GM18520 (cell line): Measurements from ENCODE around the gene MED23.

Source experiments
- ATAC-seq: cut with Tn5 transposase; IDR thresholded peaks from one replicate; pipeline ENCODE4 v1.9.1; 2021; ENCODE audit not compliant: unreplicated experiment

The MED23 gene

DNA sequence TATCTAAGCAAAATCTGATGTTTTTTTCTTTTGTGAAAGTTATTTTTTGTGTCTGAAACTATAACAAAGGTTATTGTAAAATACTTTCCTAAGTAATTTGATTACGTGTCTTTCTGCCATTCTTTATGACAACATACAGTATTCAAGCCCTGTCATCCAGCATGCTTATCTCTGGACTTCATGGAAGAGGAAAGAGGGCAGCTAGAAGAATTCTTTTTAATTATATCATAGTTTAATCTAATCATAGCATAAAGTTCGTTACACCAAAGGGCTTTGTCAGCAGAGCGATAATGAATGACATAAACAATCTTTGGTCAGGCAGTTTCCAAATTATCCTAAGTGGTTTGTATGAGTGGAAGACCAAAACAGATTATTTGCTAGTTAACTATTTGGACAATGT, 12.5 kb upstream of the MED23 start:
- ATAC-seq: no peak

DNA sequence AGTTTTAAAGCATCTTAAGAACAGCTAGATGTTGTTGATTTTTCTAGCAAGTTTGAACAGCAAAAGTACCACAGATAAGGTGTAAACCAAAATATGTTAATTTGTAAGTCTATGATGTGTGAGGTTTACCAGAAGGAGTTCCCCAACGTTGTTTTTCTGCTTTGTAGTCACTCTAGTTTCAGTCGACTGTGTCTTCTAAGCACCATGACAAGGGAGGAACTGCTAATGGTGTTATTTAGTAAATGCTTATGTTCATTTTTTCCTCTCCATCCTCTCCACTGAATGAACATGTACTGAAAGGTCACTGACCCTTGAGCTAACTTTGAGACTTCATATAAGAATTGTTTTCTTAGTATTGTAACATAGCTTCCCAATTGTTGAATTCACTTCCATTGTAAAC, 12.1 kb upstream of the MED23 start:
- peak; percentile 97 for ATAC-seq

DNA sequence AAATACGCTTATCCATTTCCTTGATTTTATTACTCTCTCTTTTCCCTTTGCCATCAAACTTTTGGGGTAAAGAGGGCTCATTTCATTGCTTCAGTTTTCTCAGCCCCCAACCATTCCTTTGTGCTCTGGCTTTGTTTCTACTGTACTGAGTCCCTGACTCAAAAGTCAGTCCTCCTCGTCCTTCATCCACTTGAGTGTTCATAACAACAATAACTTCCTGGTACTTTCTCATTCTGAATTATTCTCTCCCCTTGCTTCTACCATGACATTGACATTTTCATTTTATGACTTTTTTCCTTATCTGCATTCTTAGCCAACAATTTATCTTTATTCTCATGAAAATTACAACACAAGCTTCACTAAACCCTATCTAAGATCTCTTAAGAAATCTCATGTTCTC, 10.0 kb upstream of the MED23 start:
- no peak for ATAC-seq

DNA sequence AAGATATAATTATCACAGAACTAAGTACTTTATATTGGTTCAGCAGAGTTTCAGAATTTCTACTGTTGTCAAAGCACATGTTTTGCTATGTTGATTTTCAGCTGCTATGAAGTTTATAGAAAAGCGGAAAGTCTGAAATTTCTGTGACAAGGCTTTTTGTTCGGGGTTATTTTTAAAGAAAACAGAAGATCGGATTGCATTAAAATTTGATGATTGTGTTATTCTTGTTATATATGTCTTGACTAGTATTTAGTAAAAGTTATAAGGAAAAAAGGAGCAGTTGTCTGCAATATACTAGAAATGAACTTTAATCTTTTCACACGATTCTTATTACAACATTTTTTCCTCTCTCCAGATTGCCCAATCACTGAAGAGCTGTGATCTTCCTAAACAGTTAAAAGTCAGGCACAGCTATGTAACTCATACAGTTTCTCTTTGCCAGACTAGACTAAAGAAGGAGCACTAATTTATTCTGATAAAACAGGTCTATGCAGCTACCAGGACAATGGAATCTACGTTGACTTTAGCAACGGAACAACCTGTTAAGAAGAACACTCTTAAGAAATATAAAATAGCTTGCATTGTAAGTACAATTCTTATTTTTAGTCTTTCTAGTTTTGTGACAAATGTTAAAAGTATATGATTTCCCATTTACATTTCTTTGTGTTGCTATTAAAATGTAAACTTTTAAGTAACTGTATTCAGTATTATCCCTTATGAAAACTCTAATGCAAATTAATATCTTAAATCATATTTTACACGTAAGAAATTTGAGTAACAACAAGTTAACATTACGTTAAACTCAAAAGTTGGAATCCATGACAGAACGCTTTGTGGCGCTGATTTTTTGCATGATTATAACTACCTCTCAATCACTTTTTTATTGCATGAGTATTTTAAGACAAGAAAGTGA, 9.1 kb upstream of the MED23 start, which contains the start of gene ENPP3:
ENPP3 (plus strand) TSS at position 423 of the 913 bp plus-strand sequence; CDS start at position 506, 83 bp downstream.
- no peak for ATAC-seq

DNA sequence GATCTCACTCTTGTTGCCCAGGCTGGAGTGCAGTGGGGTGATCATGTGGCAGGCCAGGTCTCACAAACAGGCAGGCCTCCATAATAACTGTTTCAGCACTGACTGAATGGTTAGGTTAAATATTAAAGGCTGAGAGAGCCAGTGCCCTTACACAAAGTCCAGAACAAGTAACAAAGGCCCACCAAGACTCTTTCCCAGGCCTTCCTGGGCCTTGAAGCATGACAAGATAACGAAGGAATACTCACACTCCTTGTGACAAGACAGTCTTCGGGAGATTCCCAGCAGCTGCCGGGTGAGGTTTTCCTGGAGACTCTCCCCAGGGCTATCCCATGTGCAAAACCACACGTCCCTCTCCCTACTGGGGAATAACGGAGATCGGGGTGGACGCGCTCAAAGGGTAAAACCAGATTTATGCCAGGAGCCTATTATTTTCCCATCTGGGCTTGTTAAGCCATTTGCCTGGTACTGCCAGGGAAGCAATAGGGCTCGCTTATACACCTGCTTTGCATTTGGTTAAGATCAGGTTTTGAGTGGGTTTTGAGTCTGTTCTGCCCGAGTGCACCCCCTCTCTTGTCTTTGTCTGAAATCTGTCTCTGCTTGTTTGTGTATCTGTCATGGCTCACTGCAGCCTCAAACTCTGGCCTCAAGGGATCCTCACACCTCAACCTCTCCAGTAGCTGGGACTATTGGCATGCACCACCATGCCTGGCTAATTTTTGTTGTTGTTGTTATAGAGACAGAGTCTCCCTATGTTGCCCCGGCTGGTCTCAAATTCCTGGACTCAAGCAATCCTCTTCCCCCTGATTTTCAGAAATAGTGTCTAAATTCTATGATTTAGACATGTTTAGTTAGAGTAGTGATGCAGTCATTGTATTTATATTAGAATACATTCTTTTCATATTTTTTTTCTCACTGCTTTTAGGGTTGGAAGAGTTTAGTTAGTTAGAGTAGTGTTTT, 7.6 kb upstream of the MED23 start:
- ATAC-seq: peak; percentile 35

DNA sequence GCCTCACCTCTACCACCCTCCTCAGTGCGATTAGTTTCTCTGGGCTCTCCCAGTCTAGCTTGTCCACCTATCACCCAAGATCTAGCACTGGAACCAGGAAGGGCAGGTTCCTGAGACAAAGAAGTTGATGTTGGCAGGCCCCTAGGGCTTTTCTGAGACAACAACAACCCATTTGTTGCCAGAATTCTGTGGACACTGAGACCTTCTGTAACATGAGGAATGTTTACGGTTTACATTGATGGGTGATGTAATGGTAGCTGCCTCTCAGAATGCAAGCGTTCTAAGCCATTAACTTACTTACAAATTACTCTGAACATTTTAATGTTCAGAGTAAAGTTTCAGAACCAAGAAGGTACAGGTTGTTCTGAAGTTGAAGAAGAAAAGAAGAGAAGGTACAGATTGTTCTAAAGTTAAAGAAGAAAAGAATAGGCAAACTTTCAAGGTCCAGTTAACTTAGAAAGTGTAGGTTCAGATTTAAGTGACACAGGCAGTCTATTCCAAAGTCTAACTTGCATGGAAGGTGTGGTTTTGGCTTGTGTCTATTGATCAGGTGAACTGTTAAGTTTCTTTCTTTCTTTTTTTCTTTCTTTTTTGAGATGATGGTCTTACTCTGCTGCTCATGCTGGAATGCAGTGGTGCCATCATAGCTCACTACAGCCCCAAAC, 3.7 kb upstream of the MED23 start:
- no peak for ATAC-seq

DNA sequence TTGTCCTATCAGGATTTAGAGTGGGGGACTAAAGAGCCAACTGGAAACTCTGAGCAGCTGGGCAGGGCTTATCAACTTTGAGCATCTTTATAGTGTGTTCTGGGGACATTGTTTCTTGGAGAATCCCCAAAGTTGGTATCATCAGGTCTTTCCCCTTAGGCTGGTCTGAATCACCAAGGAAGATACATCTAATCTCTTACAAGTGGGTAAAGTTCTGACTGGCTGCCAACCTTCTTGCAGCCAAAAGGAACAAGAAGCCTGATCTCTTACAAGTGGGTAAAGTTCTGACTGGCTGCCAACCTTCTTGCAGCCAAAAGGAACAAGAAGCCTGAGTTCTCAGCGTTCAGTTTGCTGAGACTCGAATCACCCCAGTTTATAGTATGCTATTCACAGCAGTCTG, 1.6 kb upstream of the MED23 start:
- no peak for ATAC-seq

DNA sequence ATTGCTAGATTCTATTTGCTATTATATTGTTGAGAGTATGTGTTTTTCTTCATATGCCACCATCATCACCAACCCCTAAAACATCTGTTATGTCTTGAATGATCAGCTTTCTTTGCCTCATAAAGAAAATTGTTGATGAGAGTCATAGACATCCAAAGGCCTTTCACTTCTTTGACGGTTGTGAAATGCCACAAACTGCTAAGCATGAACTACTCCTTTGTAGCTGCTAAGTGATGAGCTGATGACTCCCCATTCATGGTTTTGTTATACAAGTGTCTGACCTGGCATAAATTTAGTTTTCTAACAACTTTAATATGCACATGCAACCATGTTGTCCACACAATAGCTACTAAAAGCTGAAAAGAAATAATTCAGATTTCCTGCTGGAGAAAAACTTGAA, 684 bp upstream of the MED23 start:
- ATAC-seq: no peak

DNA sequence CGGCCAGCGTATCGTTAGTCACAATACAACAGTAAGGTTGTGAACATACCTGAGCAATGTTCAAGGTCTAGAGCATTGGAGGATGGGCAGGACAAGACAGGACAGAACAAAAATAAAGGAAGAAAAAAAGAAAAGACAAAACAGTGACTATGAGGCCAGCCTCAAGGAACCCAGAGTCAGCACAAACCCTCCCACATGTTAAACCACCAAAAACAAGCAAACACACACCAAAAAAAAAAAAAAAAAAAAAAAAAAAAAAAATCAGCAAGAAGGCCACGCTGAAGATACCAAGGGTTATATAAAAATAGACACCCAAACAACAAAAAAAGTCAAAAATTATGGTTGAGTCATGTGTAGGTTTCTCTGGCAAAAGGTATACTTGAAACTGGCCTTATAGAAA, 12.8 kb downstream of the MED23 start:
- no peak for ATAC-seq

DNA sequence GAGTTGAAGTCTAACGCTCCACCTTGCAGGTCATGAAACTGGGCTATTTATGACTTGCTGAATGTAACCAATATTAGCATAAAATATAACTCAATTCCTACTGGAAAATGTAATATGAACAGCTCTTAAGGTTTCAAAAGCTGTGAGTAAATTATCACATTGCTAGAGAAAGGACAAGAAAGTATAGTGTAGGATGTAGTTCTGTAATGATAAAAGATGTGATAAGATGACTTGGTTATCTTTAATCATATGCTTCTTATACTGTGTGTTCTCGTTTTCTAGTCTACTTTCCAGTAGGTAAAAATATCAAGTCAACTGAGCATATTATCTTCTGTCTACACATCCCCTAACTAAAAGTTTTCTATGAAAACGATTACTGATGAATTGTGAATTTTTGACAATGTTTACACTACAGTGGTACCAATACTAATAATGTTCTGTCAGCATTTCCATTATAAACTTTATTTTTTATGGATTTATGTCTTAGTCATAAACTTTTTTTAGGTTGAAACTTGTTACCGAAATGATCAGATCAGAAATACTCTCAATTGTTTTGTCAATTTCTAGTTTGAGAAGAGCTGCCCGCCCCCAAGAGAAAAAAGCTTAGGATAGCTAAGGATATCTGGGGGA, 14.6 kb downstream of the MED23 start:
- no peak for ATAC-seq

DNA sequence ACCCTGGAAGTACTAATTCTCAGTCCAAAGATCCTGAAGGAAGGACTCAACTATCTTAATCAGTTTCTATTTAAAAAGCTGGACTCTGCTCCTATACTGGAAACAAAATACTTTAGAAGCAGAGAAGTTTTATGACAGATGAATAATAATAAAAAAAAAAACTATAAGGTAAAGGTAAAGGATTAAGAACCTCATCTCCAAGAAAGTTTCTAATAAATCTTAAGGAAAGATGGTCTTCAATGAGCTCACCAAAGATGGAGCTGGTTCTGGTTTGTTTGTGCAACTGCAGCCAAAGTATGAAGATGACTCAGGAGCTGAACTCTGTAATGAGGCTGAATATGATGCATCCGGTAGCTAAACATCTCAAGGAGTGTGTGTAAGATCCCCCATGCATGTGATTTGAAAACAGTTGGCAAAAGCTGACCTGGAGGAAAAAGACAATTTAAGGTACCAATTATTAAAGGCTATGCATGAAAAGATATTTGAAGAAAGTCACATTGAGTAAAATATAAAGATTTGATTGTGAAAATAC, 25.2 kb downstream of the MED23 start:
- no peak for ATAC-seq

DNA sequence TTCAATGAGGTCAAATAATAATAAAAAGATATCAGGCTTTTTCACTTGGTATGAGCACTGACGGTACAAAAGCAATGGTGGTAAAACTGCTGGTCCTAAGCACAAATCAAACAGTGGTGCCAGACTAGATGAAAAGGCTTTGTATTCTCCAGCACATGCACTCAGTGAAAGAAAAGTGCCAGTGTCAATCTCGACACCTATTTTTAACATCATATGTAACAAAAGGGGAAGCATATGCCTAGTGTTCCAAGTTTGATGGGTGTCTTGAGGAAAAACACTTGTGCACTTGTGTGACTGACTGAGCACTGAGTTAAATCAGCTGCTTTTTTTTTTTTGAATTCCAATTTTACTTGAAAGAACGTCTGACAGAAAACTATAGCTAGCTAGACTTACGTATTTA, 27.3 kb downstream of the MED23 start:
- ATAC-seq: no peak

DNA sequence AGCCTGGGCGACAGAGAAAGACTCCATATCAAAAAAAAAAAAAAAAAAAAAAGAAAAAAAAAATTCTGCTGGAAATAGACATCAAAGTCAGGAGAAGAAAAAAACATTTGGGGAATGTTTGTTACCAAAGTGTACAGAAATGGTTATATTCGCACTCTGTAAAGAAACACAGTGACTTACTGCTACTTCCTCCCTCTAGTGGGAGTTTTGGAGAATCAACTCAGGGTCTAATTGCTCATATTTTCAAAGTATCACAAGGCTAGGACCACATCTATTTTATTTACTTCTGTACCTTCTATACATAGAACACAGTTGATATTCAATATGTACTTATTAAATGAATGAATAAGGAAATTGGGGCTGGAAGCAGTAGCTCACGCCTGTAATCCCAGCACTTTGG, 30.6 kb downstream of the MED23 start:
- no peak for ATAC-seq

DNA sequence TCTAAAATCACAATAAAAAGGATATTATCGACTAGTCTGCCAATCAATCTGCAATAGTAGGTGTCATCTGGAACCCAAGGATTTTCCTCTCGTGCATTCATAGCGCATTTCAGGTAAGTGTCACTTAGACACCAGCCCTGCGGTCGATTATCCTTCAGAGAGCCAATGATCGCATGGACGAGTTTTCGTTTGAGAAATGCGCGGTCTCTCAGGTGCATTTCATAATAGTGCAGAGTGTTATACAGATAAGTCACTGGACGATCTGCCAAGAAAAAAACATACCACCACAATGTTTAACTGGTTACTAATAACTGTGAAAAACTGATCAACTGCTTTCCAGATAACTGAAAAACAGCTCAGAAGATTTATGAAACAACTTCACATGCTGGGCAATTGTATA, 34.0 kb downstream of the MED23 start:
- no peak for ATAC-seq

DNA sequence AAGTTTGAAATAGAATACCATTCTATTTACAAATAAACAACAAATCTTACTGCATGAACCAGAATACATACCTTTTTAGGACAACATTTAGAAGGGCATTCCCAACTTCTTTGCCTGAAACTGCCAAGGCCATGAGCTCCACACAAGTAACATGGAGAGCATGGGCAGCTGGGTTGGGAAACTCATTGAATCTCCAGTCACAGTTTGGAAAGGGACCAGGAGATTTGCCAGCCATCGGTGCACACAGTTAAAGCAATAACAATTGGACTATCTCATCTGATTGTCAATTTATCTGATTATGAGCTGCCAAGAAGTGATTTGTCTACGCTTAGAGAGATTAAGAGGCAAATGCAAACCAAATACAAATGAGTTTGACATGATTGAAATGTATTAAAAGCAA, 35.1 kb downstream of the MED23 start:
- no peak for ATAC-seq

DNA sequence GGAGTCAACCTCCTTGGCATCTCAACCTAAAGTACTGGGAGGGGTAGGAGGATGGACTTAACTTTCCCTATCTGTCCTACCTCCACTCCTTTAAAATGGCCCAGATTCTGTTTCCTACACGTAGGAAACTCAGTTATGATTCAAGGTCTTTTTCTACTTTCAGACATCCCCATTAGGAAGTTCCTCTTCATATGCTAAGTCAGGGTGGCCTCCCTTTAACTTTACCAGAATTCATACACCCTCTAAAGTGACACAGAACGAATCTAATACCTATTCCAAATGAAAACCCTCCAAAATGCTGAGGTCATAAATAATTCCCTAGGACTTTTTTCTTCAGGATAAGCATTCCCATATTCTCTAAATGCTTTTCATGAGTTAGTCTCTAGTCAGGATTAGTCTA, 39.4 kb downstream of the MED23 start:
- ATAC-seq: no peak

DNA sequence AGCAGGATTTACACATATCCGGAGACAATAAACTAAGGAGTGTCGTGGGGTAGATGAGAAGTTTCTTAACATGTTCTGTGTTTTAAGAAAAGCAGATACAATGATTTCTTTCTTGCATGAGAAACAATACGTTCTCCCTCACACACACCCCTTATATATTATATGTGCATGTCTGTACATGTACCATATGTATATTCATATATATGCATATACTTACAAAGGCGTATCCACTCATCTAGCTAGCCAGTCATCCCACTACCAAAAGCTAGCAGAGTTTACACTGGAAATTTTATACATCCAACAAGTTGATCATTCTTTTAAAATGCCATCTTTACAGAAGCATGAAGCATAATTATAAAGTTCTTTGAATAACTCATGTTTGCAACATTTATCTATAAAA, 40.1 kb downstream of the MED23 start:
- ATAC-seq: no peak

DNA sequence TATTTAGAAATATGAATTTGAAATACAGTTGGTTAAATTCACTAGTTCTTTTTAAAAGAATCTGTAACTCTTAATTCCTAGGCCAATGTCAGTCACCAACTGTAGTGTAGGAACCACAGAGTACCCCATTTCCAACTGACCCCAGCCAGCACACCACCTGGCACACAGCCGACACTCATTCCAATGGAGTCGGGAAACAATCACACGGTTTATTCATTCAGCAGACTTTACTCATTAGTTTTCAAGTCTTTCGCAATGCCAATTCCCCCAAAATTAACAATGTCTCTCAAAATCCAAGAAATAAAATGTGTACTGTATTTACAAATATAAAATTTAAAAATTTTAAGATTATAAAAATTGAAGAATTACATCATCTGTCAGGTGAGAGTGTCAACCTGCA, 41.5 kb downstream of the MED23 start:
- no peak for ATAC-seq

DNA sequence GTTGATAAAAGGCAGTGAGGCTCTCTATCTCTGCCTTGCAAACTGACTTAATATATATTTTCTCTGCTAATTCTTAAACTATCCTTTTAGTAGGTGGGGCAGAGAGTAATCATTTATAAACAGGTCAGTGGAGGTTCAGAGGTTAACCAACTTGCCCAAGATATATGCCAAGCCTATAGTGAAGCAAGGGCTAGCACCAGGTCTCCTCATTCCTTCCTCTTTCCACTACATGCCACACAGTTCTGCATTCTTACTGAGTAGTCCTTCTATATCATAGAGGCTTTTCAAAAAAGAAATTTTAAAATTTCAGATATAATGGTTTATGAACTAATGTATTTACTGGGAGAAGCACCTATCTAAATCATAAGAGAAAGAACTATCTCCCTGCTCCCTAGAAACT, 46.5 kb downstream of the MED23 start:
- ATAC-seq: no peak

DNA sequence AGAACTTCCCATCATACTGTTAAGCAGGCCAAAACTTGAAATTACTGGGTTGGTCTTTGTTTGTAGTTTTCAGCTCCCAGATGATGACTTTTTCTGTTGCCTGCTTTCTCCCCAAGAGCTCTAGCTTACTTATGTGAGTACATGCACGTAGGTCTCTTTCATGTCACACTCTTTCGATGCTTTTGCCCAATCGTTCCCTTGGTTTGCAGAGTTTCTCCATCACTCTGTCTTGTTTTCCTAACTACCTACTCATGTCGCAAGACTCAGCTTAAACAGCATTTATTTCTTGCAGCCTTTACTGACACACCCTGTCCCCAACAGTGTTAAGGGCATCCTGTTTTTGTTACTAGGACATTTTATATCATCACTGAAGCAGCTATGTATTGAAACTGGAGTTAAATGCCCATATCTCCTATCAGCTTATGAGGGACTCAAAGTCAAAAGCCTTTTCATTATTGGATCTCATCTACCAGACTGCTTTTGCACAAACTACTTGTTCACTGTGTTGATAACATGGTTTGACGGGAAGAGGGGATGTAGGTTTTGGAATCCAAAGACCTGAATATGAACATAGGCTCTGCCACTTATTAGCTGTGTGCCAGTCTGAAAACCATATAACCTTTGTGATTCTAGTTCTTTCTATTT, 52.1 kb downstream of the MED23 start:
- ATAC-seq: no peak
